ENCODE data around the gene PPP1R18.
"Not testable (repeated sequence)": the region's sequence is repeated elsewhere in the genome, so short reads cannot be mapped to it uniquely, and the experiment has no call there.

Gene PPP1R18

GRCh38 chr6:30657922-30658321 is 28.5 kb downstream of the PPP1R18 start:
- DNase-seq, result not testable (repeated sequence)

- no peak for DNase-seq
Measured at GRCh38 chr6:30657454-30657853, 29.0 kb downstream of the PPP1R18 start.

- no peak for DNase-seq
Measured at GRCh38 chr6:30656513-30656912, 29.9 kb downstream of the PPP1R18 start.

- DNase-seq, result no peak
Measured at GRCh38 chr6:30655743-30656094, 30.7 kb downstream of the PPP1R18 start.

- no peak for DNase-seq
Measured at GRCh38 chr6:30654798-30655742, 31.4 kb downstream of the PPP1R18 start.

GRCh38 chr6:30651143-30651542 is 35.3 kb downstream of the PPP1R18 start:
- DNase-seq, result no peak

- no peak for DNase-seq
Measured at GRCh38 chr6:30647242-30648116, 39.0 kb downstream of the PPP1R18 start.

GRCh38 chr6:30646450-30647241 is 39.8 kb downstream of the PPP1R18 start, which contains the start of gene C6orf136:
Gene C6orf136 (plus strand): TSS chr6:30647133. CDS start chr6:30647232, 99 bp downstream.
- peak; percentile 51 for DNase-seq

GRCh38 chr6:30645989-30646388 is 40.5 kb downstream of the PPP1R18 start:
- DNase-seq, result no peak

GRCh38 chr6:30644769-30645168 is 41.7 kb downstream of the PPP1R18 start:
- no peak for DNase-seq

- DNase-seq, result no peak
Measured at GRCh38 chr6:30643656-30644055, 42.8 kb downstream of the PPP1R18 start.

- DNase-seq, result no peak
Measured at GRCh38 chr6:30641048-30641447, 45.4 kb downstream of the PPP1R18 start.

- DNase-seq, result no peak
Measured at GRCh38 chr6:30640481-30640880, 46.0 kb downstream of the PPP1R18 start.

- no peak for DNase-seq
Measured at GRCh38 chr6:30635834-30636233, 50.6 kb downstream of the PPP1R18 start.

- DNase-seq, result peak; percentile 57
Measured at GRCh38 chr6:30626484-30627366, 59.7 kb downstream of the PPP1R18 start, which contains the start of gene ATAT1. Gene ATAT1 (plus strand): TSS chr6:30626874.
